SJSA1 (cell line): ENCODE results near the gene DNAJC18. TPM values are rescaled to one million over a fixed set of nuclear protein-coding genes. Genes with fewer than 3 reads are reported as not detected.

Experiments
- DNase-seq, 2 experiments: peaks; one replicate each; pipeline ENCODE4 v3.0.0-alpha.2; 2015 to 2020; ENCODE audit warnings: low spot score in 2 of 2, low read depth in 1 of 2
- H3K27ac ChIP-seq: fragments of 250-450 bp; sonication (Bioruptor Pico); 2 replicates; pipeline ENCODE4 v1.5.1; 2020; ENCODE audit warnings: mild to moderate bottlenecking, moderate library complexity
- H3K27me3 ChIP-seq: fragments of 250-450 bp; sonication (Bioruptor Pico); replicated peaks from 2 replicates; pipeline ENCODE4 v1.5.1; 2020; ENCODE audit warnings: mild to moderate bottlenecking, moderate library complexity
- H3K36me3 ChIP-seq: fragments of 250-450 bp; sonication (Bioruptor Pico); 2 replicates; pipeline ENCODE4 v1.5.1; 2020; ENCODE audit warnings: mild to moderate bottlenecking
- H3K4me1 ChIP-seq: fragments of 250-450 bp; sonication (Bioruptor Pico); replicated peaks from 2 replicates; pipeline ENCODE4 v1.6.1; 2021; ENCODE audit warnings: mild to moderate bottlenecking
- H3K4me3 ChIP-seq: fragments of 250-450 bp; sonication (Bioruptor Pico); 2 replicates; pipeline ENCODE4 v1.5.1; 2020; ENCODE audit warnings: mild to moderate bottlenecking
- H3K9me3 ChIP-seq: fragments of 250-450 bp; sonication (Bioruptor Pico); replicated peaks from 2 replicates; pipeline ENCODE4 v1.5.1; 2020; ENCODE audit warnings: mild to moderate bottlenecking
- total RNA-seq: library from RNA; depleted of rRNA; stranded (reverse); fragments of >200 nt; shearing (Covaris generic); gene quantifications from 2 replicates; pipeline ENCODE4 v1.2.3, GENCODE V29; 2014

Gene DNAJC18
- total RNA-seq, 1 experiment from 2014 or later: 12.1 TPM

GRCh38 chr5:139473105-139473504, 33.8 kb upstream of the DNAJC18 start:
- Histone ChIP-seq H3K36me3 (peaks cover 29% of the 10 kb centered on the region), H3K4me1 (no peaks in the 10 kb centered on the region), H3K27me3 (no peaks in the 10 kb centered on the region), H3K27ac (no peak overlapping the region), H3K9me3 (no peaks in the 10 kb centered on the region), H3K4me3 (no peak overlapping the region)
- no peak for DNase-seq

GRCh38 chr5:139472386-139473030, 33.2 kb upstream of the DNAJC18 start:
- Histone ChIP-seq H3K27ac (no peak overlapping the region), H3K4me1 (no peaks in the 10 kb centered on the region), H3K4me3 (no peak overlapping the region), H3K9me3 (no peaks in the 10 kb centered on the region), H3K27me3 (no peaks in the 10 kb centered on the region), H3K36me3 (peaks cover 23% of the 10 kb centered on the region)
- DNase-seq: no peak

GRCh38 chr5:139470821-139471300, 31.5 kb upstream of the DNAJC18 start, which contains the start of gene SMIM33:
SMIM33 (plus strand) TSS chr5:139471004; CDS start chr5:139471122, 118 bp downstream.
- no peak for DNase-seq
- Histone ChIP-seq H3K4me1 (no peaks in the 10 kb centered on the region), H3K36me3 (peaks cover 12% of the 10 kb centered on the region), H3K27me3 (no peaks in the 10 kb centered on the region), H3K4me3 (no peak within 1 kb of the TSS), H3K27ac (no peak within 1 kb of the TSS), H3K9me3 (no peaks in the 10 kb centered on the region)

GRCh38 chr5:139468421-139468931, 29.2 kb upstream of the DNAJC18 start:
- H3K9me3 ChIP-seq: no peaks in the 10 kb centered on the region
- no peaks in the 10 kb centered on the region for H3K4me1 ChIP-seq
- H3K27ac ChIP-seq: no peak overlapping the region
- no peaks in the 10 kb centered on the region for H3K36me3 ChIP-seq
- H3K4me3 ChIP-seq: no peak overlapping the region
- no peak for DNase-seq
- no peaks in the 10 kb centered on the region; the same call in 1 of the 2 replicates for H3K27me3 ChIP-seq

GRCh38 chr5:139462586-139463276, 23.4 kb upstream of the DNAJC18 start, which contains the start of gene ECSCR:
ECSCR (minus strand) TSS chr5:139462743; CDS start chr5:139462670, 73 bp downstream.
- DNase-seq: no peak
- peaks cover 30% of the 10 kb centered on the region for H3K4me1 ChIP-seq
- H3K4me3 ChIP-seq: no peak within 1 kb of the TSS
- no peaks in the 10 kb centered on the region for H3K36me3 ChIP-seq
- H3K9me3 ChIP-seq: no peaks in the 10 kb centered on the region
- peak within 1 kb of the TSS; percentile 22; the same call in 1 of the 2 replicates for H3K27ac ChIP-seq
- no peaks in the 10 kb centered on the region; the same call in 1 of the 2 replicates for H3K27me3 ChIP-seq

- no peaks in the 10 kb centered on the region for H3K36me3 ChIP-seq
- peaks cover 30% of the 10 kb centered on the region for H3K4me1 ChIP-seq
- no peak overlapping the region for H3K4me3 ChIP-seq
- no peaks in the 10 kb centered on the region; the same call in 1 of the 2 replicates for H3K27me3 ChIP-seq
- H3K9me3 ChIP-seq: no peaks in the 10 kb centered on the region
- peak overlapping the region; percentile 22; the same call in 1 of the 2 replicates for H3K27ac ChIP-seq
- DNase-seq: peak in 1 of 2 experiments; percentile 66
Measured at GRCh38 chr5:139461698-139462097, 22.4 kb upstream of the DNAJC18 start.

- Histone ChIP-seq H3K9me3 (no peaks in the 10 kb centered on the region), H3K4me3 (no peak overlapping the region), H3K27me3 (no peaks in the 10 kb centered on the region; the same call in 1 of the 2 replicates), H3K27ac (no peak overlapping the region), H3K36me3 (no peaks in the 10 kb centered on the region), H3K4me1 (peaks cover 30% of the 10 kb centered on the region)
- no peak for DNase-seq
Measured at GRCh38 chr5:139461176-139461575, 21.9 kb upstream of the DNAJC18 start.

GRCh38 chr5:139460455-139460854, 21.1 kb upstream of the DNAJC18 start:
- Histone ChIP-seq H3K4me3 (no peak overlapping the region), H3K9me3 (no peaks in the 10 kb centered on the region), H3K27me3 (no peaks in the 10 kb centered on the region; the same call in 1 of the 2 replicates), H3K36me3 (no peaks in the 10 kb centered on the region), H3K27ac (no peak overlapping the region), H3K4me1 (peaks cover 30% of the 10 kb centered on the region)
- no peak for DNase-seq

GRCh38 chr5:139459451-139459934, 20.2 kb upstream of the DNAJC18 start:
- Histone ChIP-seq H3K27ac (no peak overlapping the region), H3K9me3 (no peaks in the 10 kb centered on the region), H3K36me3 (no peaks in the 10 kb centered on the region), H3K4me3 (no peak overlapping the region), H3K27me3 (no peaks in the 10 kb centered on the region), H3K4me1 (peaks cover 30% of the 10 kb centered on the region)
- no peak for DNase-seq

GRCh38 chr5:139458580-139459407, 19.5 kb upstream of the DNAJC18 start:
- Histone ChIP-seq H3K36me3 (no peaks in the 10 kb centered on the region), H3K9me3 (no peaks in the 10 kb centered on the region), H3K4me1 (peaks cover 30% of the 10 kb centered on the region), H3K4me3 (no peak overlapping the region), H3K27me3 (no peaks in the 10 kb centered on the region), H3K27ac (no peak overlapping the region)
- DNase-seq: no peak

- peaks cover 29% of the 10 kb centered on the region for H3K4me1 ChIP-seq
- H3K9me3 ChIP-seq: no peaks in the 10 kb centered on the region
- no peaks in the 10 kb centered on the region for H3K27me3 ChIP-seq
- H3K36me3 ChIP-seq: no peaks in the 10 kb centered on the region
- no peak overlapping the region for H3K4me3 ChIP-seq
- H3K27ac ChIP-seq: no peak overlapping the region
- DNase-seq: no peak
Measured at GRCh38 chr5:139457653-139458306, 18.5 kb upstream of the DNAJC18 start.

- H3K9me3 ChIP-seq: no peaks in the 10 kb centered on the region
- H3K4me1 ChIP-seq: peaks cover 25% of the 10 kb centered on the region
- no peak overlapping the region for H3K4me3 ChIP-seq
- no peaks in the 10 kb centered on the region for H3K27me3 ChIP-seq
- no peak for DNase-seq
- no peak overlapping the region for H3K27ac ChIP-seq
- H3K36me3 ChIP-seq: no peaks in the 10 kb centered on the region
Measured at GRCh38 chr5:139457241-139457640, 17.9 kb upstream of the DNAJC18 start.

GRCh38 chr5:139456776-139457175, 17.5 kb upstream of the DNAJC18 start:
- Histone ChIP-seq H3K4me3 (no peak overlapping the region), H3K9me3 (no peaks in the 10 kb centered on the region), H3K27me3 (no peaks in the 10 kb centered on the region), H3K27ac (no peak overlapping the region), H3K4me1 (peaks cover 20% of the 10 kb centered on the region), H3K36me3 (no peaks in the 10 kb centered on the region)
- no peak for DNase-seq
